GM18526 (cell line): ENCODE measurements around the gene SLC2A6.

Experiments used
- POLR2A ChIP-seq: IDR thresholded peaks from 3 replicates; pipeline ENCODE4 v1.6.1; 2011; ENCODE audit not compliant: insufficient read length; ENCODE audit errors: extremely low read depth

SLC2A6 gene

DNA sequence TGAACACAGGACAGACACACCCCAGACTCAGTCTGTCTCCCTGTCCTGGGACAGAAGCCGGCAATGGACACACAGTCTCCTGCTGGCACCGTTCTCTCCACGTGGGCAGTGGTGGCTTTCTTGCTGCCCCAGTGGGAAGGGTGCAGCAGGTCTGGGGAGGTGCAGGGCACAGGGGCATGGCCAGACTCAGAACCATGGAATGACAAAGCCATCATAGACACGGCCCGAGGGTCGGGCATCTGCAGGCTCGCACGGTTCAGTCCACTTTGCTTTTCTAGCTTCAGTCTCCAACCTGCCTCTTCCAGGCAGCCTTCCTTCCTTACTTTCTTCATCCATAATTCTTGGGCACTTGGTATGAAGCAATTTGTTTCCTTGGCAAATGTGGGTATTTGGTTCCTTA lies 29.1 kb upstream of the SLC2A6 start:
- TF ChIP-seq POLR2A, result no peak

DNA sequence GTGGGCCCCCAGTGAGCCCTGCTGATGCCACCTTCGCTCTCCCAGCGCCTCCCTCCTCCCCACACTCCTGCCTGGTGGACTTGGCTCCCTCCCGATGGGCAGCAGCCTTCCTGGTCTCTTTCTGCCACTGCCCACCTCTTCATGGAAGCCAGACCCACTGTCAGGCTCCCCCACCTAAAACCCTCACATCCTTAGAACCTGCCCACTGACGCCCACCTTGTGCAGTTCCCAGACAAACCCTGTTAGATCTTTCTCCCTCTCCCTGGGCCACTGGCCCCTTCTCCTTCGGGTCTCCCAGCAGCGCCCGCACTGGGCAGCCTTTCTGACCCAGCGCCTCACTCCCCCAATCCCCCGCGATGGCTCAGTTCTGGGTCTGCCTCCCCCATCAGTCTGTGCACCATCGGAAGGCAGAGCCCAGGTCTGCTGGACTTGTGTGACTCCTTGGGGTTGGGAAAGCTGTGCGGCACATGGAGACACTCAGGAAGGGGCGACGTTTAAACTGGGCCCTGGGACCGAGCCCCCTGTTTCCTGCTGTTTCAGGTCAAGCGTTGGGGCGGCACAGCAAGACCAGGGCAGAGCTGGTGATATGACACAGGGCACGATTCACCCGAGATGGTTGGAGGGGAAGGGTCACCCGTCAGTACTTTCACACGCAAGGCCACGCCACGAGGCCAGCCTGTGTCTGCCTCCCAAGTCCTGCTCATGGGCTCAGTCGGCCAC lies 28.5 kb upstream of the SLC2A6 start:
- no peak for TF ChIP-seq POLR2A

DNA sequence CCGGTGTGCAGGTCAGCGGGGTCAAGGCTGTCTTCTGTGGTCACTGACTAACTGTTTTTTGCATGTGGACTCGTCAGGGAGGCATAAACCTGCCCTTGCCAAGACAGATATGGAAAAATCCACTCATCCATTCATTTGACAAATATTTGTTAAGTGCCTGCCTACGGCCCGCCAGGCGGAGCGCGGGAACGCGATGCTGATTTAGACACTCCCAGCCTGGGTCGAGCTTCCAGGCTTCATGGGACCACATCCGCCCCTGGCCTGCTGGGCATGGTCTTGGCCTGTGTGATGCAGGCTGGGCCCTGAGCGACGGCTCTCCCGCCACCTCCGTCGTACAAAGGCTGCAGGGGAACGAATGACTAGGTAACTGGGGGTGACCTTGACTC lies 27.7 kb upstream of the SLC2A6 start:
- no peak for TF ChIP-seq POLR2A

DNA sequence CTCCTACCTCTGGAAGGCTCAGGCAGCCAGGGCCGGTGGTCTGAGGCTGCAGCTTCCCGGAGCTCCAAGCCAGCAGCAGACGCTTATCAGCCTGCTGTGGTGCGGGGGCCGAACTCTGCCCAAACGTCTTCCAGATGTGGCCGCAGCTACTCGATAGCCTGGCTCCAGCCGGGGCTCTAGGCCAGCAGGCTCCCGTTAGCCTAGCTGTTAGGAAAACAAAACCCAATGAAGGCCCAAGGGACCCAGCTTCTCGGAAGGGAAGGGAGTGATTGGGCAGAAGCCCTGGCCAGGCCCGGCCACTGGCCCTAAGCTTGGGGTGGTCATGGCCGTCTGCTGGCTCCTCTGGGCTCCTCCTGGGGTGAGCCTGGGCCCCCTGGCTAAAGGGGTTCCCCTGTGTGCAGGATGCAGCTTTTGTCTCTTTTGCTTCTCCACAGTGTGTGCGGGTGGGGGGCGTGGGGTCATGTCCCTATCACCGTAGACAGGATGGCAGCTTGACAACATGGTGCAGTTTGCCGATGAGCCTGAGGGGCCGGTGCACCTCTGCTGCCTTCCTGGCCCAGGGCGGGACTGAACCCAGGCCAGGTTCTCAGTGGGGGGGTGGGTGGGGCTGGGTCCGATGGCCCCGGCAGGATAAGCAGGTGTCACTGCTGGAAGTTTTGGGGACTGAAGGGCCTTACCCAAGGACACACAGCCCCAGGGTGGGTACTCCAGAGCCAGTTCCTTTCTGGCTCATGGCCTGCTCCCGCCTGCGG lies 27.2 kb upstream of the SLC2A6 start:
- TF ChIP-seq POLR2A, result no peak

DNA sequence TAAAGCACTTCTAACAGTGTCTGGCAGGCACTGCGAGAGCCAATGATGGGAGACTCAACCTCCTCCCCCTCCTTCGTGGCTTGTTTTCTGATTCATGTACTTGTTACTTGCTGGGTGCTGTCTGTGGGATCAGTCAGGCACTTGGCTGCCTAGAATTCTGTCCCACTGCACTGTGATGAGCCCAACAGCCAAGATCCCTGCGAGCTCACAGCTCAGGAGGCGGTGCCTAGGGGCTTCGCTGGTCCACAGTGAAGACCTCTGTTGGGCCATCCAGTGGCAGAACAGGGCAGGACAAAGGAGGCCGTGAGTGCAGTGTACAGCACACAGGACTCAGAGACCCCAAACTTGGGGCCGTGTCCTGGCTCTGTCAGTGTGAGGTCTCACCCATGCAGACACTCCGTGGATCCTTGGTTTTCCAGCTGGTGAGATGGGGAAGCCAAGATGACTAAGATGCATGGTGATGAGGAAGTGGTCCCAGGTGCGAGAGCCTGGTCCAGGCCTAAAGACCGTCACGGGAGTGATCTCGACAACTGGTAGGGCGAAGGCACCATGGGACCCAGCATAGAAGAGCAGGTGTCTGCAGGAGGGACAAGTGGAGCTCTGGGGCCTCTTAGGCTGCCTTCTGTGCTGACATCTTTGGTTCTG lies 26.4 kb upstream of the SLC2A6 start:
- no peak for TF ChIP-seq POLR2A

DNA sequence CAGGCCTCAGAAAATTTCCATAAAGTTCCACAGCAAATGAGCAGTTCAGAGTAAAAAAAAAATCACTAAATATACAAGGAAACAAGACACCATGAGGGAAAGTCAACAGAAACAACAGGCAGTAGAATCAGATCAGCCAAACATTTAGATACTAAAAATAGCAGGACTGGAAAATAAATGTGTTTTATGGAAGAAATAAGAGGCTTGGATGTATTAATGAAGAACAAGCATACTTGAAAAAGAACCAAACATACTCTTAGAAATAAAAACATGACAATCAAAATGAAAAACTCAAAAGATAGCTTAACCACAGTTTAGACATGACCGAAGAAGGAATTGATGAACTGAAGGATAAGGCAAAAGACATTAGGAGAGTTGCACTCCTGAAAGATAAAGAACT lies 23.2 kb upstream of the SLC2A6 start:
- TF ChIP-seq POLR2A, result no peak

DNA sequence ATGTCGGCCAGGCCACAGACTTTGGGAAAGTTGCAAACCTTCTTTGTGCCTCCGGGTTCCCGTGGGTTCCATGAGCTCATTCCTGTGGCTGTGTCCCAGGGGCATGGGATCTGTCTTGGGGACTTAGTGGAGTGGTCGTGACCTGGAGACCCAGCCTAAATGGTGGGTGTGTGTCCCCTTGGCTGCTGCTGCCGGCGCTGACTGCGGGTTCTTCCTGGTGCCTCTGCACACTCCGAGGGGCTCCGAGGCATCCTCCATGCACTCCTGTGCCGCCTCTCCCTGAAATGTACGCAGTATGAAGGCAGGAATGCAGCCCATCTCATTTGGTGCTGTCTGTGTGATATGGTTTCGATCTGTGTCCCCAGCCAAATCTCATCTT lies 21.0 kb upstream of the SLC2A6 start:
- no peak for TF ChIP-seq POLR2A

DNA sequence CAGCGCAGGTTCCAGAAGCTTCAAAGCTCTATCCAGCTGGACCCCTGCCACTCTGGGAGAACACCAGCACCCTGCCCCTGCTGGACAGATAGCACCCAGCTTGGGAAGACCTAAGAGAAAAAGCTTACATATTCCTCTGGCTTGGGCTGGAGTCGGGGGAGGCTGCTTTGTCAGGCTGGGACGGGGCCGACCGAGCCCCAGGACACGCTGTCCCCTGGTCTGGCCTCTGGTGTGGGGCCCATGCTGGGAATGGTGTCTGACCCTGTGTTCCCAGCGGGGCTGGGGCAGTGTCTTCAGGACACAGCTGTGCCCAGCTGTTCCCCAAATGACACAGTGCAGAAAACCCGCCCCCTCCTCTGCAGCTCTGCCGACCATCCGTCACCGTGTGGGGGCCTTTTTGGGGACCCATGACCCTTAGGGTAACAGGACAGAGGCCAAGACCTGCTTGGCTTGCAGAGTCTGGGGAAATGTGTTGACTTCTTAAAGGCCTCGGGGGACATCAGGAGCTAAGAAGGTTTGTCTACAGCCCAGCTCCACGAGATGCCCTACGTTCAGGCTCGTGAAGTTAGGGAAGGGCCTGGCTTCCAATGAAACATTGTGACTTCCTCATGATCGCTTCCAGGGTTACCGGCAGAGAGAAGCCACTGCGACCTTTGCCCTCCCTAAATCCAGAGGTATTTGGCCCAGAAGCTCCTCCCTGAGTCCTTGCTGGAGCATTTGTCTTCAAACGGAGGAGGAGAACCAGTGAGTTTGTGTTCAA lies 20.4 kb upstream of the SLC2A6 start:
- no peak for TF ChIP-seq POLR2A

DNA sequence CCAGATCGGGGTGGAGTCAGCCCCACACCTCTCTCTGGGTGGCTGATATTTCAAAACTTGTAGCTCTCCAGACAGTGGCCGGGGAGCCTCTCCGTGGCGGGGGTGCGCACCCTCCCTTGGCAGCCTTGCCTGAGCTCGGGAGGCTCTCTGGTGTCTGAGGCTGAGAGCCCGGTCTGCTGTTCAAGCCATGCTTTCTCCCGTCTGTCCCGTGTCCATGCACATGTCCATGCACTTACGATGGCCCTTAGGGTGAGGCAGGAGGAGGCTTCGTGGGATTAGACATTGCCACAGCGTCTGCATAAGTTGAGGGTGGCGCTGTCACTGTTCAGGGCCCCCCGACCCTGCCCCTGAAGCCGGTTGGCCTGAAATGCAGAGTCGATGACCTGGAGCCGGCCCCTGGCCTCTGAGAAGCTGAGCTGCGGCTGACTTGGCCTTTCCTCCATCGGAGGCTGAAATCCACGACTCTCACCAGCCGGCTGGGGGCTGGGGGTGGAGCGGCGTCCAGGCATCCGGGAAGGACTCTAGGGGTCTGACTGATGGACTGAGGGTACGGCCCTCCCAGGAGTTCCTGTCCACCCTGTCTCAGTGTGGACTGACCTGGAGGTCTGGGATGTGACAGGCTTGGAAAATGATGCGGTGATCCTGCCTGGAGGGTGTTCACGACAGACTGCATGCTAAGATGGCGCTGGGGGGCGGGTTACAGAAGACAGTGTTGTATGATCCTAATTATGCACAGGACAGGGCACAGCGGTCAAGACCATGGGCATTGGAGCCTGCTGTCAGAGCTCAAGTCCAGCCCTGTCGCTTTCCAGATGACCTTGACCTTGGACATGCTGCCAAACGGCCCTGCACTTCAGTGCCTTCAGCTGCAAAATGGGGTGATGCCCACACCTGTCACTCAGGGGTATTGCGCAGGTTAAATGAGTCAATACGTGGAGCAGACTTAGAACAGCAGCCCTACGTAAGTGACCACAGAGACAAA lies 18.3 kb upstream of the SLC2A6 start:
- TF ChIP-seq POLR2A, result no peak

DNA sequence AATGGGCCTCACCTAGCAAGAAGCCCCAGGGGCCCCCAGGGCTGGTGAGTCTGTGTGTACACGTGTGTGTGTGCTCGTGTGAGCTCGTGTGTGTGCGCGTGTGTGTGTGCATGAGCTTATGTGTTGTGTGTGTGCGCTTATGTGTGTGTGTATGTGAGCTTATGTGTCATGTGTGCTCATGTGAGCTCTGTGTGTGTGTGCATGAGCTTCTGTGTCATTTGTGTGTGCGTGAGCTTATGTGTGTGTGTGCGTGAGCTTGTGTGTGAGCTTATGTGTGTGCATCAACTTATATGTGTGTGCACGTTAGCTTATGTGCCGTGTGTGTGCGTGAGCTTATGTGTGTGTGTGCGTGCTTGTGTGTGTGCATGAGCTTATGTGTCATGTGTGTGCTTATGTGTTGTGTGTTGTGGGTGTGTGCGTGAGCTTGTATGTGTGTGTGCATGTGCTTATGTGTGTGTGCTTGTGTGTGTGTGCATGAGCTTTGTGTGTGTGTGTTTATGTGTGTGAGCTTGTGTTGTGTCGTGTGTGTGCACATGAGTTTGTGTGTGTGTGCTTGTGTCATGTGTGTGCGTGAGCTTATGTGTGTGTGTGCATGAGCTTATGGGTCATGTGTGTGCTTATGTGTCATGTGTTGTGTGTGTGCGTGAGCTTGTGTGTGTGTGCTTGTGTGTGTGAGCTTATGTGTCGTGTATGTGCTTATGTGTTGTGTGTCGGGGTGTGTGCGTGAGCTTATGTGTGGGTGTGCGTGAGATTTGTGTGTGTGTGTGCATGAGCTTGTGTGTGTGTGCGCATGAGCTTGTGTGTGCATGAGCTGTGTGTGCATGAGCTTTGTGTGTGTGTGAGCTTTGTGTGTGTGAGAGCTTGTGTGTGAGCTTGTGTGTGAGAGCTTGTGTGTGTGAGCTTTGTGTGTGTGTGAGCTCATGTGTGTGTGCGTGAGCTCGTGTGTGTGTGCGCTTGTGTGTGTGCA lies 16.7 kb upstream of the SLC2A6 start:
- no peak for TF ChIP-seq POLR2A

DNA sequence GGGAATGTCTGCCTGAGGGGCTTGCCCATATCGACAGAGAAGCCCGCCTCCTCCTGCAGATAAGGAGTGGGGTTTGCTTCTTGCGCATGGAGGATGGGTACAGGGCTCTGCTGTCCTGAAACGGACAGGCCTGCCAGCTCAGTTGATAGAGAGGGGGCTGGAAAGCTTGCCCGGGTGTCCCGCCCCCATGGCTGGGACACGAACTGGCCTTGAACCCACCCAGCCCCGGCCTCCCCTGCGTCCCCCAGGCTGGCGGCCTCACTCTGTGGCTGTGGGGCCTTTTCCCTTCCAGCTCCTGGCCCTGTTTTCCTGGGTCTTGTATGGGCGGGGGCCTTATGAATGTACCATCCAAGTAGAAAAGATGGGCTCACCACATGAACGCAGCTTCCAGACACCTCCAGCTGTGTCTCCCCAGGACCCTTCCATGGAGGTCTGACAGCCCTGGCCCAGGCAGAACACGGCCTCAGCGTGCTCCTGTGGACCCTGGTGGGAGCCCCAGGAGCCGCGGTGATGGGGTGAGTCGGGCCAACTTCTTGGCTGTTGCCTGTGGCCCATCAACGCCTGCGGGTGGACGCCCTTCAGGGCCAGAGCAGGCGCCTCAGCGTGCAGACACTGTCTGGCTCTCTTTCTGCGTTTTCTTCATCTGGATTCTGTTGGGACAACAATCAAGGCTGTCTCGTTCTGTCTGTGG lies 15.9 kb upstream of the SLC2A6 start:
- no peak for TF ChIP-seq POLR2A

DNA sequence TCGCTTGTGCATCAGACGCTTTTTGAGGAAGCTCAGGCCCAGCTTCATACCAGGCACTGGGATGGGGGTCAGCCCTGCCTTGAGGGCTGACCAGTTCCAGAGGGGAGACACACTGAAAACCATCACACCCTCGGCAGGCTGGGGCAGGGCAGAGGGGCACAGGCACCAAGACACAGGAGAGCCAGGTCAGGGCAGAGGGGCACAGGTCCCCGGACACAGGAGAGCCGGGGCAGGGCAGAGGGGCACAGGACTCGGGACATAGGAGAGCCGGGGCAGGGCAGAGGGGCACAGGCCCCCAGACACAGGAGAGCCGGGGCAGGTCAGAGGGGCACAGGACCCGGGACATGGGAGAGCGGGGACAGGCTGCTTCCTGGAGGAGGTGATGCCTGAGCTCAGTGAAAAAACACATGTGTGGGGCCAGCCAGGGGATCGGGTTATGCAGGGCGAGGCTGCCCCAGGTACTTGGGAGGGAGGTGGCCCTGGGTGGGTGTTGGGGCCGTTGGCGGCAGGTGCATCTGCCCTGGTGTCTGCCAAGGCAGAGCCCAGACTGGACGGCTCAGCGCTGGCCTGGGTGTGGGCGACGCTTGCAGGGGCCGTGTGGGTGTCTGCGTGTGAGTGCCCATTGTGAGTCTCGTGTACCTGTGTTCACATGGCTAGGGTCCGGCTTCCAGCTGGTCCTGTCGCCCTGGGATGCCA lies 15.1 kb upstream of the SLC2A6 start:
- TF ChIP-seq POLR2A, result no peak
